GM19193 (cell line): ENCODE data around the gene SEZ6L2.

Source experiments
- POLR2A ChIP-seq: IDR thresholded peaks from 4 replicates; pipeline ENCODE4 v1.6.1; 2011; ENCODE audit not compliant: insufficient read depth, insufficient read length; ENCODE audit errors: extremely low read depth

The SEZ6L2 gene

GRCh38 chr16:29830774-29831173, 68.6 kb downstream of the SEZ6L2 start:
- no peak for TF ChIP-seq POLR2A

- TF ChIP-seq POLR2A, result no peak
Observed at GRCh38 chr16:29826342-29826695, 73.0 kb downstream of the SEZ6L2 start.

- TF ChIP-seq POLR2A, result no peak
Observed at GRCh38 chr16:29825145-29826044, 74.0 kb downstream of the SEZ6L2 start.

GRCh38 chr16:29824589-29825144, 74.7 kb downstream of the SEZ6L2 start:
- no peak for TF ChIP-seq POLR2A

GRCh38 chr16:29821643-29822115, 77.7 kb downstream of the SEZ6L2 start:
- TF ChIP-seq POLR2A, result no peak
